Islet precursor cell (in vitro differentiated cells): ENCODE results near the gene PLA2G4C.

ENCODE experiments used
- DNase-seq: peaks from one replicate; pipeline ENCODE4 v3.0.0-alpha.2; 2018

PLA2G4C gene, protein sequence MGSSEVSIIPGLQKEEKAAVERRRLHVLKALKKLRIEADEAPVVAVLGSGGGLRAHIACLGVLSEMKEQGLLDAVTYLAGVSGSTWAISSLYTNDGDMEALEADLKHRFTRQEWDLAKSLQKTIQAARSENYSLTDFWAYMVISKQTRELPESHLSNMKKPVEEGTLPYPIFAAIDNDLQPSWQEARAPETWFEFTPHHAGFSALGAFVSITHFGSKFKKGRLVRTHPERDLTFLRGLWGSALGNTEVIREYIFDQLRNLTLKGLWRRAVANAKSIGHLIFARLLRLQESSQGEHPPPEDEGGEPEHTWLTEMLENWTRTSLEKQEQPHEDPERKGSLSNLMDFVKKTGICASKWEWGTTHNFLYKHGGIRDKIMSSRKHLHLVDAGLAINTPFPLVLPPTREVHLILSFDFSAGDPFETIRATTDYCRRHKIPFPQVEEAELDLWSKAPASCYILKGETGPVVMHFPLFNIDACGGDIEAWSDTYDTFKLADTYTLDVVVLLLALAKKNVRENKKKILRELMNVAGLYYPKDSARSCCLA

DNA sequence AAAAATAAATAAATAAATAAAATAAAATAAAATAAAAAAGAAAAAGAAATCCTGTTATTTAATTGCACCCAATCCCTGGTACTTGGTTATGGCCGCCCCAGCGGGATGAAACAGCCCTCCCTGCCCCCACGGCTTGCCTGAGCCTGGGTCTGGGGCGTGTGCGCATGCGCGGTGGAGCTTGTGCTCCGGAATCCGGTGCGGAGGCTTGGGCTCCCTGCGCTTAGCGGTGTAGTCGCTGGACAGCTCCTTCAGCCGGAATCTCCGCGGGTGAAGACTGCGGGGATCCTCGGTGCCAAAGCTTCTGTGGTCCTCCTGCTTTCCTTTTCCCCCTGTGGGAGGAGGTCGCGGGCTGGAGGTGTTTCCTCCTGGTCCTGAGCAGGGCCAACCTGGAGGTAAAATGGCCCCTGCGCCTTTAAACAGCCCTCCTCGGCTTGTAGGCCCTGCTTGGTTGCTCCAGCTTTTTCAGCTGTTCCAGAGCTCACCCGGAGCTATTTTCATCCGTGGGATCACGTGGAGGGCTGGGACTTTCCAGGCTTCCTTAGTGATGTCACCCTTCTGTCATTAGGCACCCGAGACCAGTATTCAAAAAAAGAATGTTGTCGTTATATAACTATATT lies at the start of gene PLA2G4C:
Gene PLA2G4C, minus strand, starts transcription at position 468 of the 617 bp plus-strand sequence. CDS start 4,288 bp downstream, outside the sequence.
- peak; percentile 94 for DNase-seq

DNA sequence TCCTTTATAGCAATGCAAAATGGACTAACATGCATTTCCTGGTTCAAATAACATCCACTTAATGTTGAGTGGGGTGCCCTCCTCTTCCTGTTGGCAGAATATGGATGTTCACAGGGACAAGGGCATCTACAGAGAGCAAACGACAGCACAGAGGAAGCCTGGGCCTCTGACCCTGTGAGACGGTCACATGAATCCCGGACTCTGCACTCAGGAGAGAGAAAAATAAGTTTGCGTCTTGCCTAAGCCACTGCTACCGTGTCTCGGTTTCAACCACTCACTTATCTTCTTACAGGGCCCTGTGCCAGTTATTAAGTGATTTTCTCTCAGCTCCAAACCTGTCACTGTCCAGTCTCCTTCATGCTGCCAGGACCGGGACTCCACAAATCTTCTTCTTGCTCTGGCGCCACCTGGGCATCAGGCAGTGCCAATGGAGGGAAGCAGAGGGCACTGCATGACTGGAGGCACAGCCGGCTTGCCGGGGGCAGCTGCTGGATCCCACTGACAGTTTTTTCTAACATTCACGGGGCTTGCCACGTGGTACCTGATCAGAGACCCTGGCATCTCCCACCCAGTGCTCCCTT lies 47.7 kb upstream of the PLA2G4C start:
- DNase-seq = no peak

DNA sequence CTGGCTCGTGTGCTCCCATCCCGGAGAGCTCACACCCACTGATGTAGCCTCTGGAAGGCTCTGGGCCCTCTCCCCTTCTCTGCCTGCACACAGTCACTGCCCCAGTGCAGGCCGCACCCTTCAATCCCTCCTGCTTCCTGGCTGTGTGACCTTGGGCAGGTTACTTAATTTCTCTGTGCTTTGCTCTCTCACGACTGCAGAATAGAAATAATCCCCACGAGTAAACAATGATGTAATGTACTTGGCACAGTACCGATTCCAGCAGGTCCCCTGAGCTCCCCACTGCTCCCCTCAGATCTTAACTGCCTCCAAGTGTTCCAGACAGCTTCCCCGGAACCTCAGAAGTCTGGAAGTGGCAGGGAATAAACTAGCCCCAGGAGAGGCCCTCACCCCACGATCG lies 43.4 kb upstream of the PLA2G4C start:
- DNase-seq = no peak

DNA sequence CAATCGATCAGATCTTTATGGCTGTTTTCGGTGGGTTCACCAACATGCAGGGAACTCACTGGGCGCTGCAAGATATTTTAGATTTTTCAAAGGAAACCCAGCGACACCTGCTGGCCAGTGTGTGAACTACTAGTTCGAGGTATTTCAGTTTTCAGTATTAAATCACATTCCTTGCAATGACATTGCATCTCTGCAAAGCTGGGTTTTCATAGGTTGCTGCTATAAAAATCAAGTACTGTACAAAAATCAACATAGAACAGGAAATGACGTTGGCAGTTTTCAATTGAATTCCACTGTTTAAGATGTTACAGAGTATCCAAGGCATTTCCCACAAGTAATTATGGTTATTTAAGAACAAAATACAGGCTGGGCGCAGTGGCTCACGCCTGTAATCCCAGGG lies 41.9 kb upstream of the PLA2G4C start:
- DNase-seq = peak; percentile 67

DNA sequence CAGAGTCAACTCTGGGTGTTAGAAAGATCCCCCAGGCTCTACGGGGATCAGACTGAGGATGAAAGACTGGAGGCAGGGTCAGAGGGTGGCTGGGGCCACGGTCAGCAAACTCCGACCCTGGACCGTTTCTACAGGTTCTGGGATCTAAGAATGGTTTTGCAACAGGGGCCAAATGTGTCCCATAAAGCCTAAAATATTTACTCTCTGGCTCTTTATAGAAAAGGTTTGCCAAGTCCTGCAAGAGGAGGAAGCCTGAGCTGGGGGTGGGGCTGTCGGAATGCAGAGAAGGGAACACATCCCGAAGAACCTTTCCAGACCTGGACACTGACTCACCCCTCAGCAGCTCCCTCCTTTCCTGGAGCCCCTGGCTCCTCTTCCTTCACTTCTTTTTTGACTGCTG lies 38.8 kb upstream of the PLA2G4C start:
- DNase-seq = no peak

DNA sequence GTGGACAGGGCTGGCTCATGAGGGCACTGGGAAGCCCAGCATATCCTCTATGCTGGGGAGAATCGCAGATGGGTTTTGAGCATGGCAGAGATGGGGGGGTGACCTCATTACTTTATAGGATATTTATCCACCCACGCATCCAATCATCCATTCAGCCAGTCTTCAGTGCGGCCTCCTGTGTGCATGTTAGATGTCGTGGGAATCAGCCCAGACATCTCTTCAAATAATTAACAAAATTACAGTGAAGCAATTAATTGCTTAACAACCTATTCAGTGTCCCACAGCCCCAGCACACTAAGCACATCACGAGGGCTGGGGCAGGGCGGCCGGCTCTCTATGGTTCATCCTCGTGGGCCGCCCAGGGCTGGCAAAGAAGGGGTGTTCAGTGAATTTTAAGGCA lies 38.0 kb upstream of the PLA2G4C start:
- DNase-seq = no peak

DNA sequence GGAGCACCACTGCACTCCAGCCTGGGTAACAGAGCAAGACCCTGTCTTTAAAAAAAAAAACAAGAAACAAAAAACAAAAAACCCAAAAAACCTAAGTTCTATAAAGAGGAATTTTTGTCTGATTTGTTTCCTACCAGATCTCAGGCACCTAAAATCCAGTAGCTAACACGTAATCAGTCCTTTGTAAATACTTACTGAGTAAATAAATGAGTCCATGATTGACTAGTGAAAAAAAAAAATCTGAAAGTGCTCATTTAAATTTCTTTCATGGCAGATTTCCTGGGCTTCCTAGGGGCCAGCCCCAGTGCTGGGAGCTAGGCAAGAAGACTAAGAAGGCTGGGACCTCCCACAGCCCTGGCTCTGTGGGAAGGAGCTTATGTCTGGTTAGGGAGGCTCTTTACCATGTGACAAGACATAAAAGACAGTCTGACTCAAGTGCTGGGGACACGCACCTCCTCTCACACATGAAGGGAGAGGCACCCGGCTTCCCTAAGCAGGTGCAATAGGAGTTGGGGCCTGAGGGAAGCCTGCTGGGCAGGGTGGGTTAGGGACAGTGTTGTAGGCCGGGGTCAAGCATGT lies 37.1 kb upstream of the PLA2G4C start:
- DNase-seq = no peak

DNA sequence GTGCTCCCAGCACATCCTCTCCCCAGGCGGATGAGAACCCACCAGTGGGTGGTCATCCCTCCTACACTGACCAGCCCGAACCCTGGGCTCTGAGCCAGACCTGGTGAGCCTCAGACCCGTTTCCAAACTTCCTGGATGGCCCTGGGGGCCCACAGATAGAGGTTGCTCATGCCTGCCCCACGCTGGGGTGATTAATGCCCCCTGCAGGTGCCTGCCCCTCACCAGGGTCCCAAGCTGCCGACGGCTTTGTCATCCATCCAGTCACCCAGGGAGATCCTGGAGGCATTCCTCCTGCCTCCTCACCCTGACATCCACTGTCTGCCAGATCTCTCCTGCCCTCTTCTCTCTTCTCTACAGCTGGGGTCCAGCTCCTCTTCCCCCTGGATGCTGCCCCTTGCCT lies 28.4 kb upstream of the PLA2G4C start:
- no peak for DNase-seq

DNA sequence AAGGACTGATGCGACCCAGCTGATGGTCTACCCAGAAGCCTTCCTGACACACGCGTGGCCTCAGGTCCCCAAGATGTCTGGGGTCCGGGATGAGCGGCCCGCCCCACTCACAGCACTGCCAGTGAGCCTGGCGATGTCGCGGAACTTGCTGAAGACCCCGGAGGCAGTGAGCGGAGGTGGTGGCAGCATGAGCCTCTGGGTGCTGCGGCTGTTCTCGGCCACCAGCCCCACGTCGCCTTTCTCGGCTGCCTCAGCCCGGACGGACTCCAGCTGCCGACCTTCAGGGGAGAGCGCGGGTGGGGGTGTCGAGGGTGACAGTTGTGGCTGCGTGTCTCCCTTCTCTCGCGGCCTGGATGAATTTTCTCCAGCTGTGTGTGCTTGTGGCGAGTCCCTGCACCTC lies 26.8 kb upstream of the PLA2G4C start:
- DNase-seq = peak; percentile 48

DNA sequence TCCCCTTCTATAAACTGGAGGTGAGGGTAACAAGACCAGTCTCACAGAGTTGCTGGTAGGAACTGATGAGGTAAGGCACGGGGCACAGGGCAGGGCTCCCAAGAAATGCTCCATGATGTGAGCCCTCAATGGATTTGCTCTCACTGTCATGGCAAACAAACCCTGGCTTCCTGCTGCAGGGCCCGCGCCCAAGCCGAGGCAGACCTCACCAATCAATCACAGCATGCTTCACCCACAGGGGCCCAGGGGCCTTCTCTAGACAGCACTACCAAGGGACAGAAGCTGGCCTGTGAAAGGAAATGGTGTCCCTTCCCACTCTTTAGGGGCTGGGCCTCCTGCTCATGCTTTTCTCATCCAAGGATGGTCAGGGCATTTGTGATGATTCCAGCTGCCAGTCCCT lies 25.9 kb upstream of the PLA2G4C start:
- DNase-seq = no peak

DNA sequence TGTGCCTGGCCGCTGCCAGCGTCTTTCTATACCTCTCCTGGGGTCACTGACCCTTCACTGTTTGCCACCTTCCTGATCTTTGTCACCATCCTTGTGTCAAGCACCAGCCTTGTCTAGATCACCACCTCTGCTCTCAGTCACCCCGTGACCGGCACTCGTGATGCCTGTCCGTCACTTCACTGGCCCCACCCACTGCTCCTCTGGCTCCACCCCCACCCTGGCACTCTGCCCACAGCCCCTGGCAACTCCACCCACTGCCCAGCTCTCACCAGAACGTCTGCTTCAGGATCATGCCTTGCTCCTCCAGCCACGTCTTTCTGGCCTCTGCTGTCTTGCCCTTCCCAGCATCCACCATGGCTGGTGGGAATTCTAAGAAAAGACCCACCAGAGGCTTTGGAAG lies 24.8 kb upstream of the PLA2G4C start:
- no peak for DNase-seq

DNA sequence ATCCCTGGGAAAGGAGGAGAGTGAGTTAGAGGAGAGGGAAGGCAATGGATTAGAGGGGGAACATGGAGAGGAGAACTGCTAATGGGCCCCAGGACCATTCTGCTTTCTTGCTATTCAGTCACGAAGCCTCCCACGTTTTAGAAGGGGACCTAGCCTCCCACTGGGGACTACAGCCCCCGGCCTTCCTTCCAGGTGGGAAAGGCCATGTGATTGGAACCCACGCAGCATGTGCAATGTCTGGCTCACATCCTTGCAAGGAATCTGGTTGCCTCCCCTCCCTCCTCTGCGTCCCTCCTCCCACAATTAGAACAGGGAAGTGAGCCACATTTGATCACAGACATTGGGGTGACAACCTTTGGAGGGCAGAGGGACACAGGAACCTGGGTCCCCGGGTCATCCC lies 22.5 kb upstream of the PLA2G4C start:
- DNase-seq = no peak

DNA sequence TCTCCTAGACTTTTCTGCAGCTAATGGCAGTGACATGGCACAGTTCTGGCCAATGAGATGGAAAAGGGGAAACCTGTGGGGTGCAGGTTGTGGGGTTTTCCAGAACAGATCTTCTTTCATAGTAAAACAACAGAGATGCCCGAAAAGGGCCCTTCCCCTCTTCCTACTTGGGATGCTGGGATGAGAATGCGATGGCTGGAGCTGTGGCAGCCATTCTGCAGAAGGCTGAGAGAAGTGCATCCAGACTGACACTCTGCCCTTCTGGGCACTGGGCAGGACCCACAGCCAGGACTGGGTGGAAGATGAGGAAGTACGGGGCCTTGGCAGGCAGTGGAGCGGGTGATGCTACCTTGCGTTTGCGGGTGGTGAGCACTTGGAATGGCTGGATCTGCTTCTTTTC lies 16.9 kb upstream of the PLA2G4C start:
- DNase-seq = no peak

DNA sequence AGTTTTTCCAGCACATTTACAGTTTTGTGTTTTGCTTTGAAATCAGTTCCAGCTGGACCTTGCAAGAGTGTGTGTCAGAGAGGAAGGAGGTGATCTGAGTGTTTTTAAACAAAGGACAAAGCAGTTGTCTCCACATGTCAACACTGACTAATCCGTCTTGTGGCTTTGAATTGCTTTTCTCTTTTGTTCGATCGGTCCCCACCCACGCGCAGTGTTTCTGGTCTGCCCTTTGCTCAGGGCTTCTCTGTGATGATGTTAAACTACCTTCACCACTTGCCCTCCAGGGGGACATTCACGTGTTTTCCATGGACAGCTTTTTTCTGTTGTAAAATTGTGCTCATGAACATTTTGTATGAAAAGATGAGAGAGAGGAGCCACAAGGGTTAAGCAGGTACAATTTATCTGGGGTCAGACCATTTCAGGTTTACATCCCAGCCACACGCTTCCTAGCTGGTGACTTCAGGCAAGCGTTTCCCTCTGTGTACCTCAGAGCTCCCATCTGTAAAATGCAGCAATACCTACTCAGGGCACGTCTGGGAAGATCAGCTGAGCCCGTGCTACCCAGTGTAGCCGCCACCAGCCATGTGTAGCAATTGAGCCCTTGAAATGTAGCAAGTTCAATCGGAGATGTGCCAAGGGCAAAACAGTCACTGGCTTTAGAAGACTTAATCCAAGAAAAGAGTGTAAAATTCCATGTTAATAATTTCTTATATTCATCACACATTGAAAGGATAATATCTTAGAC lies 13.5 kb upstream of the PLA2G4C start:
- DNase-seq = peak; percentile 84

DNA sequence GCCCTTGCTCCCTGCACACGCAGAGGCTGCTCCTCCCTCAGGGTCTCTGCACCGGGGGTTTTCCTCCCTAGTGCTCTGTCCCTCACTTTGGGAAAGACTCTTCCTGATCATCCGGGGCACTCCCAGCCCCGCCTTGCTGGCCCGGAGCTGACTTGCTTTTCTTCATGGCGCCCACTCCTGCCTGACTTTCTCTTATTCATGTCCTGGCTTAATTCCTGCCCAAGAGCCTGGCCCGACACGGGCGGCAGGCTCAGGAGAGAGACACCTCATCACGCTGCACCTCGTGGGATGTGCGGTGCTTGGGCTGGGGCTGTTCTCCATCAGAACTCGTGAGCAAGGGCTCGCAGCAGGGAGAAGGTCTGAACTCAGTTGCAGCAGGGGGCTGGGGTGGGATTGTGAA lies 11.8 kb upstream of the PLA2G4C start:
- DNase-seq = no peak

DNA sequence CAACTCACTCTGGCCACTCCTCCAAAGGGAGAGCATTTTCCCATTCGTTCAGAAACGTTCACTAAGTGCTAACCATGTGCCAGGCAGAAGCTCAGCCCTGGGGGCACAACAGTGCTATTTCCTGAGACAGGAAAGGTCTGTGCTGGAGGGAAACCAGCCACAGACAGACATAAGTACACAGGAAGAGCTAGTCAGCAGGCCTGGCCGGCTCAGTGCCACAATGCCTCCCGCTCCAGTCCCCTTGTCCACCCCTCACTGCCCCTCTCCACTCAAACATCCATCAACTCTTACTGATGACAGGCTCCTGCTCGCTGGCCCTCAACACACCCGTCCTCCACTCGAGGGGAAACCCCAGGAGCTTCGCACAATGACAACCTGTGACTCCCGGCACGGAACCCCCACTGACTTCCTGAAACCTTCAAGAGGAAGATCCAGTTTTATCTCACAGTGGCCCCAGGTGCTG lies 11.3 kb upstream of the PLA2G4C start:
- peak; percentile 94 for DNase-seq

DNA sequence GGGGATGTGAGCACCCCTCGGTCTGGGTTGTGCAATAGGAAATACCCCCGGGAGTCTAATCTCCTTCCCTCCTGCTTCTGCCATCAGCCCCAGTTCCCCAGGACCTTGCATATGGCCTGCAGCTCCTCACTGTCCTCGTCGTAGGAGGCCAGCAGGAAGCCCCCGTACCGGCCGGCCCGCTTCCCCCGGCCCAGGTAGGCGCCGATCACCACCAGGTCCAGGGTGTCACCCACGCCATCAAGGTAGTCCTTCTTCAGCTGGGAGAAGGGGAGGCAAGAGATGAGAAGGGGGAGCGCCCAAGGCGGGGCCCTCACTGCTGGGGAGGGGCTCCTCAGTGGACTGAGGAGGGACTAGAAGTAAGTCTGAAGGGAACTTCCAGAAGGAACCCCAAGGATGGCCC lies 10.4 kb upstream of the PLA2G4C start:
- no peak for DNase-seq

DNA sequence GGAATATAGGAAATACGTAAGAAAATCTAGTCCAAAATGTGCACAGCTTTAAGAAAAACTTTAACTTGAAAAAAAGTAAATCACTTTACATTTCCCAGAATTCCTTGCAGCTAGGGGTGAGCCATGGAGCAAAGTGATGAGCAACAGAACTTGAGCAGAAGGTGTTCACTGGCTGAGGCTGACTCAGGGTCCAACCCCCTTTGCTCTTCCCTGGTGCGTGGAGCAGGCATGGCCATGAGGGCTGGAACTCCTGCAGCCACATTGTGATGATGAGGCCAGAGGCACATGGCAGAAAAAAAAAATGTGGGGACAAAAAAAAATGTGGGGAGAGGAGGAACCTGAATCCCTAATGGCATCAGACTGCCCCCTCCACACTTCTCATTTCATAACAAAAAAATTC lies 9.9 kb upstream of the PLA2G4C start:
- DNase-seq = no peak

DNA sequence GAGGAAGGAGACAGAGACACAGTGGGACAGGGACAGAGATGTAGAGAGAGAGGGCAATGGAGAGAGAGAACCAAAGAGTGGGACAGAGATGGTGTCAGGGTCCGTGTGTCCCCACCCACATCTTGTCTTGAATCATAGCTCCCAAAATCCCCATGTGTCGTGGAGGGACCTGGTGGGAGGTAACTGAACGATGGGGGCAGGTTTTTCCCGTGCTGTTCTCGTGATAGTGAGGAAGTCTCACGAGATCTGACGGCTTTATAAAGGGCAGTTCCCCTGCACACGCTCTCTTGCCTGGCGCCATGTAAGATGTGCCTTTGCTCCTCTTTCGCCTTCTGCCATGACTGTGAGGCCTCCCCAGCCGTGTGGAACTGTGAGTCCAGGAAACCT lies 7.5 kb upstream of the PLA2G4C start:
- no peak for DNase-seq

DNA sequence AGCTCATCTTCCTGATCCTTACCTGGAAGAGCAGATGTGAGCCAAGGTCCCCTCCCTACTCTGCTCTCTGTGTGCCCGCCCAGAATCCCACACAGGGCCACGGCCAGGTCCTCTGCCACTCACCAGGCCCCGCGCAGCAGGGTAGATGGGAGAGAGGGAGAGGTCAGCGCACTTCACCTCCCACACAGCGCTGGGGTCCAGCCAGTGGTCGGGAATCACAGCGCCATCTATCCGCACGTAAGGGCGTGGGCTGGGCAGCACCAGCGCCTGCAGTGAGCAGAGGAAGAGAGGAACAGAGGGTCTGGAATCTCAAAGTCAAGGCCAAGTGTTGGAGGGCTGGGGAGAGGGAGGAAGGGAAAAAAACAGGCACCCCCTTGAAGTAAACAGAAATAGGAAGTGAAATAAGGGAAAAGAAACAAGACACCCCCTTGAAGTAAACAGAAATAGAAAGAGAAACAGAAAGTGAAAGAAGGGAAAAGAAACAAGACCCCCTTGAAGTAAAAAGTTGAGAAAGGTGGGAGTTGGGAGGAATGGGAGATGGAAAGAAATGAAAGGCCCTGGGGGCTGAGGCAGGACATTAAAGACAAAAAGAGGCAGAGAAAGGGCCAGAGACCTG lies 7.0 kb upstream of the PLA2G4C start:
- no peak for DNase-seq

DNA sequence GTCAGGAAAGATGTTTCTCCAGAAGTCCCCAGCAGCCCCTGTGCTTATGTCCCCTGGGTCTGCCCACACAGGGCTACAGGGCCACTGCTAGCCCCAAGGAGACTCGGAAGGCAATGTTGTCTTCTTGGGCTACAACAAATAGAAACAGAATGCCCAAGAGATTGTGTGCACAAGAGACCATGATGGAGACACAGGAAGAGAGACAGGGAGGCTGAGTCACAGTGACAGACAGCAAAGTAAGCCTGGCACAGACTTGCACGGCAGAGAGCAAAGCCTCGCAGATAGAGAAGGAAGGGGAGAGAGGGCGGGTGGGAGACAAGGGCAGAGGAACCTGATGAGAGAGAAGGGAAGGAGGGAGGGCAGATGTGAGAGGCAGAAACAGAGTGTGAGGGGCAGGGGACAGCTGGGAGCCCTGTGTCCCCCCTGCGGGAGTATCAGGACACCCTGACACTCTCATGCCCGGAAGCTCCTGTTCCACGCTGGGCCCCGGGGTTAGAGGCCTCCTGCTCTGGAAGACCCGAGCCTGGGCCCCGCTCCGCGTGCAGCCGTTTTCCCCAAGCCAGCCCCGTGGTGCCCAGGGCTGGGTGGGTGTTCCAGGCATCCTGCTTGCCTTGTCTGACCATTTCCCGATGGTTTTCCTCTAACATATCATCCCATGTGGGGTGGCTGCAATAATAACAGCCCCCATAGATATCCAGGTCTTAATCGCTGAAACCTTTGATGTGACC lies 2.7 kb upstream of the PLA2G4C start:
- DNase-seq = no peak

DNA sequence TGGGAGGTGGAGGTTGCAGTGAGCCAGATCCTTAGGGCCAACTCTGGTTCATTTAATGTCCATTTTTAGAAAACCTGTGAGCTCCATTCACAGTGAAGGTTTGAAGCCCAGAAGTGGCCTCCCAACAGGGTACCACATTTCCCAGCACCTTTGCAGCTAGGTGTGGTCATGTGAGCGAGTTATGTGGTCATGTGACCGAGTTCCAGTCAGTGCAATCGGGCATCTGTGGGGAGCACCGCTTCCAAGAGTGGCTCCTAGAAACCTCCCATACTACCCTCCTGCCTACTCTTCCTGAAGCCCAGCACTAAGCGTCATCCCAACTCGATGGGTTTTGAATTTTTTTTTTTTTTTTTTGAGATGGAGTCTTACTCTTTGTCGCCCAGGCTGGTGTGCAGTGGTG lies 663 bp upstream of the PLA2G4C start:
- no peak for DNase-seq
